HEK293 (cell line): ENCODE measurements around the gene CDK14.

ENCODE experiments used
- CTCF ChIA-PET: fragments of 350-600 bp; formaldehyde crosslinking; extraction: SDS; loops from one replicate; lab custom pipeline; 2021; ENCODE audit warnings: antibody characterized with exemption; lab: Yijun Ruan, JAX
- POLR2A ChIA-PET: fragments of 300-600 bp; formaldehyde crosslinking; extraction: SDS; loops from one replicate; lab custom pipeline; 2020; ENCODE audit warnings: antibody characterized with exemption, inconsistent platforms; lab: Yijun Ruan, JAX
- H3K27ac ChIP-seq: fragments of 200-500 bp; sonication (Bioruptor generic); 2 replicates; pipeline ENCODE4 v1.5.1; 2014; ENCODE audit warnings: low read depth, low read length, control low read depth, inconsistent platforms; ENCODE audit errors: extremely low read depth
- H3K36me3 ChIP-seq, 2 experiments: fragments of 200-500 bp in 1 of 2; sonication (Bioruptor generic) in 1 of 2; 1 replicate in 1 of 2; 2 replicates in 1 of 2; pipeline ENCODE4 v1.5.1; 2014 to 2017; ENCODE audit warnings: inconsistent platforms in 2 of 2, low read length in 2 of 2; ENCODE audit not compliant: control insufficient read depth in 2 of 2, insufficient read depth in 1 of 2
- H3K4me1 ChIP-seq: fragments of 200-500 bp; sonication (Bioruptor generic); 2 replicates; pipeline ENCODE4 v1.5.1; 2014; ENCODE audit warnings: mild to moderate bottlenecking, low read length, inconsistent platforms; ENCODE audit not compliant: control insufficient read depth, insufficient read depth
- H3K4me3 ChIP-seq: 2 replicates; pipeline ENCODE4 v1.5.1; 2011; ENCODE audit warnings: low read depth, mild to moderate bottlenecking, control low read depth, low read length, moderate library complexity
- H3K9me3 ChIP-seq: fragments of 200-500 bp; sonication (Bioruptor generic); 2 replicates; pipeline ENCODE4 v1.5.1; 2014; ENCODE audit warnings: low read depth, low read length, inconsistent platforms; ENCODE audit not compliant: control insufficient read depth, insufficient read depth
- CTCF ChIP-seq: fragments of 450-650 bp; formaldehyde crosslinking; IDR thresholded peaks from 2 replicates; pipeline ENCODE4 v1.5.1; 2016; ENCODE audit warnings: missing biosample characterization, missing genetic modification characterization
- HOXD13 ChIP-seq: sonication (generic); formaldehyde crosslinking; IDR thresholded peaks from 2 replicates; pipeline ENCODE4 v1.8.0; 2022; ENCODE audit warnings: missing genetic modification reagents, borderline replicate concordance
- MEIS1 ChIP-seq: sonication (generic); formaldehyde crosslinking; IDR thresholded peaks from 2 replicates; pipeline ENCODE4 v1.8.1; 2022; ENCODE audit warnings: missing genetic modification reagents, mild to moderate bottlenecking, borderline replicate concordance
- MZF1 ChIP-seq: fragments of 450-650 bp; formaldehyde crosslinking; IDR thresholded peaks from 2 replicates; pipeline ENCODE4 v1.5.1; 2017; ENCODE audit warnings: missing biosample characterization, missing genetic modification characterization, borderline replicate concordance
- PBX3 ChIP-seq: sonication (generic); formaldehyde crosslinking; IDR thresholded peaks from 2 replicates; pipeline ENCODE4 v1.8.1; 2022; ENCODE audit warnings: mild to moderate bottlenecking, moderate library complexity, missing genetic modification reagents
- PRDM4 ChIP-seq: fragments of 450-650 bp; formaldehyde crosslinking; IDR thresholded peaks from 2 replicates; pipeline ENCODE4 v1.5.1; 2017; ENCODE audit warnings: missing biosample characterization, missing genetic modification characterization
- PRDM6 ChIP-seq: fragments of 450-650 bp; formaldehyde crosslinking; IDR thresholded peaks from 2 replicates; pipeline ENCODE4 v1.5.1; 2017; ENCODE audit warnings: missing biosample characterization, missing genetic modification characterization
- ZBTB17 ChIP-seq: fragments of 450-650 bp; formaldehyde crosslinking; IDR thresholded peaks from 2 replicates; pipeline ENCODE4 v1.5.1; 2016; ENCODE audit warnings: missing biosample characterization, missing genetic modification characterization
- ZBTB49 ChIP-seq: fragments of 450-650 bp; formaldehyde crosslinking; IDR thresholded peaks from 2 replicates; pipeline ENCODE4 v1.5.1; 2016; ENCODE audit warnings: missing biosample characterization, missing genetic modification characterization, low read depth
- ZNF174 ChIP-seq: fragments of 450-650 bp; formaldehyde crosslinking; IDR thresholded peaks from 2 replicates; pipeline ENCODE4 v1.5.0; 2017; ENCODE audit warnings: missing biosample characterization, mild to moderate bottlenecking, missing genetic modification characterization
- ZNF19 ChIP-seq: fragments of 450-650 bp; formaldehyde crosslinking; IDR thresholded peaks from 2 replicates; pipeline ENCODE4; 2016; ENCODE audit warnings: missing biosample characterization, missing genetic modification characterization, low read depth
- ZNF214 ChIP-seq: fragments of 450-650 bp; formaldehyde crosslinking; IDR thresholded peaks from 2 replicates; pipeline ENCODE4 v1.5.1; 2017; ENCODE audit warnings: missing biosample characterization, mild to moderate bottlenecking, missing genetic modification characterization, borderline replicate concordance
- ZNF223 ChIP-seq: fragments of 450-650 bp; formaldehyde crosslinking; IDR thresholded peaks from 2 replicates; pipeline ENCODE4 v1.5.1; 2016; ENCODE audit warnings: missing biosample characterization, missing genetic modification characterization
- ZNF23 ChIP-seq: fragments of 450-650 bp; formaldehyde crosslinking; IDR thresholded peaks from 2 replicates; pipeline ENCODE4 v1.5.1; 2016; ENCODE audit warnings: missing biosample characterization, missing genetic modification characterization, borderline replicate concordance
- ZNF266 ChIP-seq: fragments of 450-650 bp; formaldehyde crosslinking; IDR thresholded peaks from 2 replicates; pipeline ENCODE4 v1.5.1; 2016; ENCODE audit warnings: missing biosample characterization, missing genetic modification characterization, low read depth
- ZNF558 ChIP-seq: fragments of 450-650 bp; formaldehyde crosslinking; IDR thresholded peaks from 2 replicates; pipeline ENCODE4 v1.5.1; 2016; ENCODE audit warnings: missing biosample characterization, missing genetic modification characterization
- ZNF585B ChIP-seq: fragments of 450-650 bp; formaldehyde crosslinking; IDR thresholded peaks from 2 replicates; pipeline ENCODE4 v1.5.1; 2016; ENCODE audit warnings: missing biosample characterization, missing genetic modification characterization
- ZNF626 ChIP-seq: fragments of 450-650 bp; sonication (Bioruptor Pico); formaldehyde crosslinking; IDR thresholded peaks from 2 replicates; pipeline ENCODE4 v1.5.1; 2018; ENCODE audit warnings: missing biosample characterization, missing genetic modification characterization, inconsistent platforms
- ZNF629 ChIP-seq: fragments of 450-650 bp; formaldehyde crosslinking; IDR thresholded peaks from 2 replicates; pipeline ENCODE4 v1.5.1; 2017; ENCODE audit warnings: missing biosample characterization, missing genetic modification characterization
- ZNF670 ChIP-seq: fragments of 450-650 bp; formaldehyde crosslinking; IDR thresholded peaks from 2 replicates; pipeline ENCODE4 v1.5.1; 2016; ENCODE audit warnings: missing biosample characterization, missing genetic modification characterization, low read depth
- ZNF785 ChIP-seq: fragments of 450-650 bp; formaldehyde crosslinking; IDR thresholded peaks from 2 replicates; pipeline ENCODE4 v1.5.1; 2016; ENCODE audit warnings: missing biosample characterization, missing genetic modification characterization

CDK14 gene

GRCh38 chr7:90838799-90839198 is 242.7 kb downstream of the CDK14 start:
- Histone ChIP-seq H3K36me3 (no peaks in the 10 kb centered on the region), H3K4me3 (no peak overlapping the region), H3K4me1 (no peaks in the 10 kb centered on the region), H3K9me3 (no peaks in the 10 kb centered on the region), H3K27ac (no peak overlapping the region)
- ChIA-PET CTCF (no interaction called here), POLR2A (no interaction called here)
- no peak for TF ChIP-seq PRDM4 (tag by site-specific recombination)
- TF ChIP-seq ZBTB17 (tag by site-specific recombination): no peak
- TF ChIP-seq ZNF23: no peak
- TF ChIP-seq ZNF558: no peak
- no peak for TF ChIP-seq MEIS1 (CRISPR knock-in tag)
- TF ChIP-seq ZNF626 (tag by site-specific recombination): no peak

GRCh38 chr7:90839316-90839715 is 243.2 kb downstream of the CDK14 start:
- H3K9me3 ChIP-seq: no peaks in the 10 kb centered on the region
- CTCF ChIA-PET: no interaction called here
- H3K4me1 ChIP-seq: no peaks in the 10 kb centered on the region
- TF ChIP-seq PRDM6 (tag by site-specific recombination) (no peak), ZNF585B (tag by site-specific recombination) (no peak), ZNF266 (no peak), ZNF670 (tag by site-specific recombination) (no peak), CTCF (tag by site-specific recombination) (no peak), ZNF19 (no peak), ZNF174 (tag by site-specific recombination) (no peak), MZF1 (tag by site-specific recombination) (no peak), PBX3 (CRISPR knock-in tag) (no peak), ZNF223 (tag by site-specific recombination) (no peak), ZNF785 (tag by site-specific recombination) (no peak), ZBTB49 (tag by site-specific recombination) (no peak), HOXD13 (CRISPR knock-in tag) (no peak), ZBTB17 (tag by site-specific recombination) (no peak), ZNF629 (tag by site-specific recombination) (no peak), ZNF214 (tag by site-specific recombination) (no peak)
- H3K27ac ChIP-seq: no peak overlapping the region
- no peak overlapping the region for H3K4me3 ChIP-seq
- no peaks in the 10 kb centered on the region for H3K36me3 ChIP-seq
- POLR2A ChIA-PET: no interaction called here
